Natural killer cell (primary cell): ENCODE data around the gene VDAC1. TPM values are rescaled to one million over a fixed set of nuclear protein-coding genes. Genes with fewer than 3 reads are reported as not detected.

Experiments used
- ATAC-seq, 3 donors: fragments of 150-1000 bp in 2 of 3; fragments of 200-7000 bp in 1 of 3; cut with Tn5 transposase; 1 replicate in 1 of 3; 2 replicates in 2 of 3; pipeline ENCODE4 v1.10.0; 2021; ENCODE audit warnings: mild to moderate bottlenecking in 2 of 3, moderate library complexity in 2 of 3
- DNase-seq, 2 donors: peaks; one replicate each; pipeline versions ENCODE4 v3.0.0 to v3.0.0-alpha.2; 2013 to 2021; ENCODE audit warnings: mixed read lengths in 1 of 2
- H3K27ac ChIP-seq: one replicate; pipeline ENCODE4 v1.5.1; 2013; ENCODE audit warnings: mild to moderate bottlenecking, low read length
- H3K27me3 ChIP-seq: one replicate; pipeline ENCODE4 v1.6.1; 2013; ENCODE audit warnings: low read length; ENCODE audit not compliant: control insufficient read depth, insufficient read depth
- H3K36me3 ChIP-seq: one replicate; pipeline ENCODE4 v1.6.1; 2013; ENCODE audit warnings: low read length; ENCODE audit not compliant: control insufficient read depth, insufficient read depth
- H3K4me1 ChIP-seq: one replicate; pipeline ENCODE4 v1.6.1; 2013; ENCODE audit warnings: low read length; ENCODE audit not compliant: control insufficient read depth, insufficient read depth
- H3K4me3 ChIP-seq: one replicate; pipeline ENCODE4 v1.5.1; 2013; ENCODE audit warnings: low read length
- H3K9me3 ChIP-seq: one replicate; pipeline ENCODE4 v1.6.1; 2013; ENCODE audit warnings: low read length; ENCODE audit not compliant: control insufficient read depth, insufficient read depth
- H3K27ac Mint-ChIP-seq, 2 donors: one replicate each; pipeline ENCODE4 v1.8.0; 2022; ENCODE audit warnings: mild to moderate bottlenecking in 2 of 2, mixed read lengths in 2 of 2, moderate library complexity in 1 of 2
- H3K27me3 Mint-ChIP-seq, 2 donors: one replicate each; pipeline ENCODE4 v1.8.0; 2022; ENCODE audit warnings: low read depth in 2 of 2, mixed read lengths in 2 of 2
- H3K36me3 Mint-ChIP-seq: one replicate; pipeline ENCODE4 v1.8.0; 2022; ENCODE audit warnings: mixed read lengths
- H3K4me1 Mint-ChIP-seq, 2 donors: one replicate each; pipeline ENCODE4 v1.8.0; 2022; ENCODE audit warnings: mixed read lengths in 2 of 2
- H3K4me3 Mint-ChIP-seq: one replicate; pipeline ENCODE4 v1.8.0; 2022; ENCODE audit warnings: mild to moderate bottlenecking, moderate library complexity, mixed read lengths
- H3K9me3 Mint-ChIP-seq, 2 donors: one replicate each; pipeline ENCODE4 v1.8.0; 2022; ENCODE audit warnings: mixed read lengths in 2 of 2
- WGBS: methylation state at CpG from one replicate; pipeline ENCODE4 v1.1.7; 2013; ENCODE audit warnings: missing lambda C conversion rate; ENCODE audit not compliant: insufficient coverage; 5-methylcytosine and 5-hydroxymethylcytosine counted together
- intact Hi-C: fragments of 100-400 bp; cut with micrococcal nuclease; formaldehyde crosslinking; loops from one replicate; pipeline ENCODE4 v1.14.2; 2022
- total RNA-seq, 4 donors: library from RNA; stranded (reverse); fragments of 120-200 nt in 1 of 4; gene quantifications; one replicate each; pipeline versions ENCODE4 v1.2.3 to v1.2.4, GENCODE V29; 2013 to 2022
- TF ChIP-seq, protein P1 (sequence below): fragments of 200-600 bp; IDR thresholded peaks from one replicate; pipeline ENCODE4 v1.8.0; 2022; ENCODE audit warnings: antibody characterized with exemption

Gene VDAC1
- total RNA-seq, 3 donors from 2014 or later (not counting 1 experiment from before 2014, with no cell fraction given): 54.0 to 63.3 (median 60.2) TPM

DNA sequence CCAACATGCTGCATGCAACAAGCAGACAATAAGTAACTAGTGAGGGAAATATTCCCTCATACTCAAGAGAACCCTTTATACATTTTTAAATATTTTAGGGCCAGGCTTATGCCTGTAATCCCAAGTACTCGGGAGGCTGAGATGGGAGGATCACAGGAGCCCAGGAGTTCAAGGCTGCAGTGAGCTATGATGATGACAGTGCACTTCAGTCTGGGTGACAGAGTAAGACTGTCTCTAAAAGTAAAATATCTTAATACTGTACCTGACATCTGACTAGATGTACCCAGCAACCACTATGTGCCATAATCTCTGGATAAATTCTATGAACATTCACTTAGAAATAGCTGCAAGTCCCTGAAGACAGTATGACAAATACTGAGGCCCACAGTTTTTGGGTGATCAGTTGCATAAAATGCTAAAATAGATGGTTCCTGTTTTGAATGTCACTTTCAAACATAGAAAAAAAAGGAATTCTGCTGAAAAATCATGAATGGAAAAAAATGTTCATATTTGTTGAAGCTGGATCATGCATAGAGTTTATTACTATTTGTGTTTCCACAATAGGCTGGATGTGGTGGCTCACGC is 34.4 kb downstream of the VDAC1 start:
- TF ChIP-seq, protein P1, sequence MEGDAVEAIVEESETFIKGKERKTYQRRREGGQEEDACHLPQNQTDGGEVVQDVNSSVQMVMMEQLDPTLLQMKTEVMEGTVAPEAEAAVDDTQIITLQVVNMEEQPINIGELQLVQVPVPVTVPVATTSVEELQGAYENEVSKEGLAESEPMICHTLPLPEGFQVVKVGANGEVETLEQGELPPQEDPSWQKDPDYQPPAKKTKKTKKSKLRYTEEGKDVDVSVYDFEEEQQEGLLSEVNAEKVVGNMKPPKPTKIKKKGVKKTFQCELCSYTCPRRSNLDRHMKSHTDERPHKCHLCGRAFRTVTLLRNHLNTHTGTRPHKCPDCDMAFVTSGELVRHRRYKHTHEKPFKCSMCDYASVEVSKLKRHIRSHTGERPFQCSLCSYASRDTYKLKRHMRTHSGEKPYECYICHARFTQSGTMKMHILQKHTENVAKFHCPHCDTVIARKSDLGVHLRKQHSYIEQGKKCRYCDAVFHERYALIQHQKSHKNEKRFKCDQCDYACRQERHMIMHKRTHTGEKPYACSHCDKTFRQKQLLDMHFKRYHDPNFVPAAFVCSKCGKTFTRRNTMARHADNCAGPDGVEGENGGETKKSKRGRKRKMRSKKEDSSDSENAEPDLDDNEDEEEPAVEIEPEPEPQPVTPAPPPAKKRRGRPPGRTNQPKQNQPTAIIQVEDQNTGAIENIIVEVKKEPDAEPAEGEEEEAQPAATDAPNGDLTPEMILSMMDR: no peak
- intact Hi-C loops: no loop called here
- 100% methylated on average over 2 of the region's 2 CpGs for WGBS
- H3K27ac Mint-ChIP-seq: peak overlapping the region; percentile 99
- Histone ChIP-seq H3K36me3 (peaks cover 24% of the 10 kb centered on the region), H3K9me3 (no peaks in the 10 kb centered on the region), H3K4me3 (no peak overlapping the region), H3K4me1 (peaks cover 16% of the 10 kb centered on the region), H3K27ac (peak overlapping the region; percentile 88), H3K27me3 (no peaks in the 10 kb centered on the region)
- H3K36me3 Mint-ChIP-seq: no peaks in the 10 kb centered on the region
- H3K4me3 Mint-ChIP-seq: peak overlapping the region; percentile 99
- H3K27me3 Mint-ChIP-seq: no peaks in the 10 kb centered on the region
- no peaks in the 10 kb centered on the region for H3K9me3 Mint-ChIP-seq
- DNase-seq (no peak), ATAC-seq (no peak)
- peaks cover 26% of the 10 kb centered on the region in 2 donors for H3K4me1 Mint-ChIP-seq

DNA sequence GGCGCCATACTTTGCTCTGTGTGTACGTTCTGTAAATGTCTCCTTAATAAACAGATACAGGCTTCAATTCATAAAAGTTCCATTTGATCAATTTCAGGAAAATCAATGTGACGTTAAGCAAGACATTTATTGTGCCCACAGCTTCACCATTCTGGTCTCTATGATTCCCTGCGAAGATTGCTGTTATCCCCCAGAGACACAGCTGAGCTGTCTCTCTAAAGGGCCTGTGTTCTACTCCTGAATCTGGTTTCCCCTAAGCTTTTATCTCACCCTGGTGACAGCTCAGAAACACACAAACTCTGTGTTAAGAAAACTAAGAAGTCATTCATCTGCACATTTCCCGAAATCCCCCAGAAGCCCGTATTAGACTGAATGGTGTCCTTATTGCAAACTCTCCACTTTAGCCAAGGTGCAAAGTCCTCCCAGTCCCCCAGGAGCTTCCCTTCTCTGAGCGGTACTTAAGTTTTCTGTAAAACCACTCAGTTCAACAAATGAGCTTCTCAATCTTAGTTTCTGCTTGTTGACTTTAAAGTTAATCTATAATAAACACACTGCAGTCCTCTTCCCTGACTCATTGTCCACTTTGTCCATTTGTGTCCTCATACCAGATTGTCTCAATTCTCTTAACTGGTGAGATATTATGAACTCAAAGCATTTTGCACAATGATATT is 35.0 kb downstream of the VDAC1 start:
- TF ChIP-seq, protein P1: no peak
- H3K27me3 Mint-ChIP-seq: no peaks in the 10 kb centered on the region
- H3K4me3 ChIP-seq: no peak overlapping the region
- ATAC-seq (no peak), DNase-seq (no peak)
- no peaks in the 10 kb centered on the region for H3K9me3 Mint-ChIP-seq
- intact Hi-C loops: no loop called here
- no peaks in the 10 kb centered on the region for H3K27me3 ChIP-seq
- peak overlapping the region; percentile 99 for H3K27ac Mint-ChIP-seq
- H3K27ac ChIP-seq: peak overlapping the region; percentile 88
- 79% methylated on average over 7 of the region's 7 CpGs for WGBS
- peaks cover 26 to 32% of the 10 kb centered on the region in 2 donors for H3K4me1 Mint-ChIP-seq
- peak overlapping the region; percentile 99 for H3K4me3 Mint-ChIP-seq
- H3K9me3 ChIP-seq: no peaks in the 10 kb centered on the region
- peaks cover 19% of the 10 kb centered on the region for H3K36me3 ChIP-seq
- no peaks in the 10 kb centered on the region for H3K36me3 Mint-ChIP-seq
- peaks cover 16% of the 10 kb centered on the region for H3K4me1 ChIP-seq

DNA sequence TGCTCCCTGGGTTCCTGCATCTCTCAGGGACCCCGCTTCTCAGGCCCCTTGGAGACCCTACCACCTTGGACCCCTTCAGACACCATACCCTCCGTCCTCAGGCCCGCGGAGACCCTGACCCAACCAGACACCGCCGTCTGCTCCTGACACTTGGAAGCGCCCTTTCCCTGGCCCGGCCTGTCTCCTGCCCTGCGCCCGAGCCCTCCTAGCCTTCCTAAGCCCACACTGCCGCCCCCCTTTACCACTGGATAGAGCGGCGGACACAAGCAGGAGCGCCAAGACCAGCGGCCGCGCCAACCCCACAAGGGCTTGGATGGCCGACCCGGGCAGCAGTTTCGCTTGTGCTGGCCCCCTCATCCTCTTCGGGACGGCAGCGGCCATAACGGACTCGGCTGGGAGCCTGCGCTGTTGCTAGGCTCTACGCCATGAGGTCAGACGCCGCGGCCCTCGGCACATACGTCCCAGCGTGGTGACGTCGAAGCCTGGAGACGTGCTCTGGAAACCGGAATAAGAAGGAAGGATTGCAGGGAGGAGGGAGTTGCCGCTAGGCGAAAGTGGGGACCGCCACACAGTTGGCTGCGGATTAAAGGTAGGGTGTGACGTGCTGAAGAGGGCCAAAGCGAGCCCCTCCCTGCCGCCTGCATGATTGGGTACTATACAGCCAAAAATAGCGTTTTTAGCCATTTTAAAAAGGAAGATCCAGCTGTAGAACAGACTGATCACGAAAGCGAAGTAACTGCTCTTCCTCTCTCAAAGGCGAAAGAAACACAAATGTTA is 36.4 kb downstream of the VDAC1 start, which contains the start of gene C5orf15:
Gene C5orf15 (minus strand): TSS at position 422 of the 777 bp plus-strand sequence. CDS start 41 bp downstream, at position 381.
- peak within 1 kb of the TSS; percentile 89 for H3K4me3 ChIP-seq
- intact Hi-C loops: no loop called here

More for the DNA sequence above, 36.4 kb downstream of the VDAC1 start, which contains the start of gene C5orf15:
- TF ChIP-seq, protein P1: no peak
- peak within 1 kb of the TSS; percentile 99 for H3K27ac Mint-ChIP-seq
- peak within 1 kb of the TSS; percentile 99 for H3K4me3 Mint-ChIP-seq
- H3K9me3 Mint-ChIP-seq: no peaks in the 10 kb centered on the region
- no peaks in the 10 kb centered on the region for H3K36me3 Mint-ChIP-seq
- peak within 1 kb of the TSS; percentile 88 for H3K27ac ChIP-seq
- no peaks in the 10 kb centered on the region for H3K27me3 Mint-ChIP-seq
- peaks cover 28 to 36% of the 10 kb centered on the region in 2 donors for H3K4me1 Mint-ChIP-seq
- peaks cover 16% of the 10 kb centered on the region for H3K4me1 ChIP-seq
- 0% methylated on average over 47 of the region's 48 CpGs for WGBS
- H3K27me3 ChIP-seq: no peaks in the 10 kb centered on the region
- ATAC-seq (peak; percentile 94 to 97 (median 97)), DNase-seq (peak; percentile 86 to 98)
- H3K36me3 ChIP-seq: peaks cover 7% of the 10 kb centered on the region
- H3K9me3 ChIP-seq: no peaks in the 10 kb centered on the region
